ENCODE data around the gene TMEM200A. TPM values are rescaled to one million over a fixed set of nuclear protein-coding genes. Genes with fewer than 3 reads are reported as not detected.

The TMEM200A gene
- total RNA-seq, 1 donor from 2014 or later = 1.3 TPM

GRCh38 chr6:130485870-130486269 is 120.1 kb downstream of the TMEM200A start:
- no peak for DNase-seq (ENCODE audit: low spot score)
- Mint-ChIP-seq H3K4me3 (ENCODE audit: low read depth) (no peak overlapping the region), H3K4me1 (ENCODE audit: low read depth) (peaks cover 28% of the 10 kb centered on the region), H3K27me3 (ENCODE audit: low read depth) (no peaks in the 10 kb centered on the region), H3K27ac (no peak overlapping the region), H3K9me3 (peaks cover 14% of the 10 kb centered on the region), H3K36me3 (ENCODE audit: low read depth) (peaks cover 11% of the 10 kb centered on the region)
- intact Hi-C loops (cut with micrococcal nuclease) = no loop called here

- DNase-seq (ENCODE audit: low spot score) = no peak
- intact Hi-C loops (cut with micrococcal nuclease) = no loop called here
- Mint-ChIP-seq H3K4me3 (ENCODE audit: low read depth) (no peak overlapping the region), H3K4me1 (ENCODE audit: low read depth) (peaks cover 28% of the 10 kb centered on the region), H3K36me3 (ENCODE audit: low read depth) (peaks cover 8% of the 10 kb centered on the region), H3K27ac (no peak overlapping the region), H3K27me3 (ENCODE audit: low read depth) (no peaks in the 10 kb centered on the region), H3K9me3 (peaks cover 15% of the 10 kb centered on the region)
Observed at GRCh38 chr6:130486417-130486816, 120.6 kb downstream of the TMEM200A start.

DNA sequence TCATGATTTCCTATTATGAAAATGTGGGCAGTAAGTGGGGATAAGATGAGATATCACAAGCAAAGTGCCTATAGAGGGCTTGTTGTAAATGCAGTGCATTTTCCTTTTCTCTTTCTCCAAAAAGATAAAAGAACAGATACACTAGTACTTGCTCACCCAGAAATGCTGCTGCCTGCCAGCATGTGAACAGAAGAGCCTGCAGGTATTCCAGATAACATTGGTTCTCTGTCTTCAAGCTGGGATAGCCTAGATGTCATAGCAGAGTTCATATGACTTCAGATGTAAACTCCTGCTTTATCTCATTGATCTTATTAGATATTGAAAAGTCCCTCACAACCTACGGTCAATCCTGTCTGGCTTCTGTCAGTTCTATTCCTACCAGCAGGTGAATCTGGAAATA is 123.7 kb downstream of the TMEM200A start:
- DNase-seq (ENCODE audit: low spot score) = no peak
- intact Hi-C loops (cut with micrococcal nuclease) = no loop called here
- peaks cover 19% of the 10 kb centered on the region for H3K9me3 Mint-ChIP-seq
- H3K36me3 Mint-ChIP-seq (ENCODE audit: low read depth) = peaks cover 17% of the 10 kb centered on the region
- H3K4me3 Mint-ChIP-seq (ENCODE audit: low read depth) = no peak overlapping the region
- H3K27ac Mint-ChIP-seq = no peak overlapping the region
- peaks cover 12% of the 10 kb centered on the region for H3K4me1 Mint-ChIP-seq (ENCODE audit: low read depth)
- no peaks in the 10 kb centered on the region for H3K27me3 Mint-ChIP-seq (ENCODE audit: low read depth)

Other genes with a start within 250 kb of the TMEM200A start
- gene SAMD3, start 143.1 kb upstream of the TMEM200A start, total RNA-seq = 3.2 and 3.4 TPM in 2 replicates